Panc1 (cell line): ENCODE results near the gene DAPK2. TPM values are rescaled to one million over a fixed set of nuclear protein-coding genes. Genes with fewer than 3 reads are reported as not detected.

Source experiments
- ATAC-seq: fragments of 200-7000 bp; cut with Tn5 transposase; 2 replicates; pipeline ENCODE4 v1.9.1; 2020; ENCODE audit warnings: mild to moderate bottlenecking, moderate library complexity
- BruUV-seq: library from RNA; stranded (reverse); fragments of 400-500 nt; replicated peaks from 2 replicates; lab custom pipeline; 2021; lab: Mats Ljungman, UMichigan
- CTCF ChIA-PET: fragments of 300-600 bp; sonication (Branson Sonifier 250); formaldehyde crosslinking; loops from one replicate; lab custom pipeline; 2022; ENCODE audit warnings: antibody characterized with exemption; lab: Charles Lee
- POLR2A ChIA-PET: fragments of 300-600 bp; sonication (Branson Sonifier 250); formaldehyde crosslinking; loops from one replicate; lab custom pipeline; 2022; ENCODE audit warnings: antibody characterized with exemption; lab: Charles Lee
- DNase-seq: peaks from one replicate; pipeline ENCODE4 v3.0.0-alpha.2; 2010; ENCODE audit warnings: low read depth, low spot score
- H3K27ac ChIP-seq: 2 replicates; pipeline ENCODE4 v1.5.1; 2011; ENCODE audit warnings: mild to moderate bottlenecking, low read length, inconsistent platforms
- H3K27me3 ChIP-seq: fragments of 200-500 bp; sonication (Bioruptor generic); 2 replicates; pipeline ENCODE4 v1.6.0; 2014; ENCODE audit warnings: low read length, inconsistent platforms; ENCODE audit not compliant: control insufficient read depth, insufficient read depth
- H3K36me3 ChIP-seq: fragments of 200-500 bp; sonication (Bioruptor generic); 2 replicates; pipeline ENCODE4 v1.5.1; 2014; ENCODE audit warnings: inconsistent platforms, mild to moderate bottlenecking, low read length, moderate library complexity; ENCODE audit not compliant: control insufficient read depth, insufficient read depth
- H3K4me1 ChIP-seq: 2 replicates; pipeline ENCODE4 v1.5.1; 2011; ENCODE audit warnings: inconsistent platforms, mild to moderate bottlenecking, low read length, moderate library complexity; ENCODE audit not compliant: control insufficient read depth, insufficient read depth
- H3K4me3 ChIP-seq, 2 experiments: 2 replicates each; pipeline ENCODE4 v1.5.1; 2011 to 2012; ENCODE audit warnings: low read depth in 2 of 2, low read length in 2 of 2, mild to moderate bottlenecking in 2 of 2, inconsistent platforms in 1 of 2, moderate library complexity in 1 of 2
- H3K9me3 ChIP-seq: fragments of 200-500 bp; sonication (Bioruptor generic); 2 replicates; pipeline ENCODE4 v1.5.1; 2014; ENCODE audit warnings: low read depth, mild to moderate bottlenecking, inconsistent platforms, low read length, moderate library complexity; ENCODE audit not compliant: control insufficient read depth, insufficient read depth
- CTCF ChIP-seq: fragments of 450-650 bp; IDR thresholded peaks from 2 replicates; pipeline ENCODE4 v1.5.1; 2017; ENCODE audit warnings: mild to moderate bottlenecking
- POLR2AphosphoS5 ChIP-seq: IDR thresholded peaks from 2 replicates; pipeline ENCODE4 v1.6.1; 2012; ENCODE audit warnings: mild to moderate bottlenecking, low read depth, low read length, moderate library complexity
- REST ChIP-seq, 2 experiments: IDR thresholded peaks; 2 replicates each; pipeline ENCODE4 v1.6.1; 2011 to 2012; ENCODE audit warnings: low read depth in 2 of 2, control low read depth in 1 of 2, low read length in 1 of 2, mild to moderate bottlenecking in 1 of 2, moderate library complexity in 1 of 2; ENCODE audit not compliant: insufficient read depth in 1 of 2
- SIN3A ChIP-seq: IDR thresholded peaks from 2 replicates; pipeline ENCODE4 v1.6.1; 2012; ENCODE audit warnings: low read depth, mild to moderate bottlenecking, low read length, moderate library complexity, borderline replicate concordance; ENCODE audit not compliant: insufficient read depth
- TCF7L2 ChIP-seq: IDR thresholded peaks from 2 replicates; pipeline ENCODE4 v1.6.1; 2011; ENCODE audit warnings: mild to moderate bottlenecking, low read depth, low read length, inconsistent platforms
- in situ Hi-C: cut with HindIII; loops from 2 replicates; pipeline ENCODE4 v1.10.0; 2016; ENCODE audit warnings: low sequenced_read_pairs, low pct_unique_long_range_greater_than_20kb
- intact Hi-C: fragments of 100-400 bp; cut with micrococcal nuclease; formaldehyde crosslinking; loops from one replicate; pipeline ENCODE4 v1.10.0; 2022; ENCODE audit not compliant: unreplicated experiment
- total RNA-seq: library from RNA; stranded (reverse); gene quantifications from one replicate; pipeline ENCODE4 v1.2.1, GENCODE V29; 2021; ENCODE audit not compliant: unreplicated experiment

DAPK2 gene
- total RNA-seq, 1 experiment from 2014 or later, result 10.2 TPM

GRCh38 chr15:63971427-63971805, 74.9 kb downstream of the DAPK2 start:
- Histone ChIP-seq H3K27me3 (no peaks in the 10 kb centered on the region), H3K4me3 (no peak overlapping the region), H3K27ac (no peak overlapping the region), H3K9me3 (no peaks in the 10 kb centered on the region), H3K4me1 (no peaks in the 10 kb centered on the region), H3K36me3 (no peaks in the 10 kb centered on the region)
- ATAC-seq, result no peak
- CTCF ChIA-PET, result interaction anchor here (0.6 kb wide), 1 partner anchor 839 kb away, joined by 4 read pairs; no protein-coding TSS in a partner anchor
- no peak for DNase-seq
- no TSS peak for BruUV-seq
- POLR2A ChIA-PET, result no interaction called here
- in situ Hi-C loops, result no loop called here
- no peak for TF ChIP-seq CTCF
- TF ChIP-seq REST (IDR thresholded peaks at IDR 0.05; ENCODE audit: insufficient read depth in 1 of 2, low read depth in 2 of 2, low read length in 1 of 2), result no peak
- TF ChIP-seq TCF7L2, result no peak
- no peak for TF ChIP-seq SIN3A
- TF ChIP-seq POLR2AphosphoS5, result no peak
- intact Hi-C loops, result no loop called here

- intact Hi-C loops, result no loop called here
- CTCF ChIA-PET, result interaction anchor here (0.6 kb wide), 1 partner anchor 839 kb away, joined by 4 read pairs; no protein-coding TSS in a partner anchor
These were observed 75.5 kb downstream of the DAPK2 start for GRCh38 chr15:63970621-63971426.

More at GRCh38 chr15:63970621-63971426, 75.5 kb downstream of the DAPK2 start:
- no TSS peak for BruUV-seq
- Histone ChIP-seq H3K4me1 (no peaks in the 10 kb centered on the region), H3K4me3 (no peak overlapping the region), H3K27ac (no peak overlapping the region), H3K36me3 (no peaks in the 10 kb centered on the region), H3K9me3 (no peaks in the 10 kb centered on the region), H3K27me3 (no peaks in the 10 kb centered on the region)
- ATAC-seq (no peak), DNase-seq (no peak)
- POLR2A ChIA-PET, result no interaction called here
- no peak for TF ChIP-seq SIN3A
- no peak for TF ChIP-seq REST (IDR thresholded peaks at IDR 0.05; ENCODE audit: insufficient read depth in 1 of 2, low read depth in 2 of 2, low read length in 1 of 2)
- no peak for TF ChIP-seq TCF7L2
- no peak for TF ChIP-seq POLR2AphosphoS5
- no peak for TF ChIP-seq CTCF
- in situ Hi-C loops, result no loop called here
